Upper lobe of right lung (tissue), 1 donor: ENCODE data around the gene GPC1. TPM values are rescaled to one million over a fixed set of nuclear protein-coding genes. Genes with fewer than 3 reads are reported as not detected.

ENCODE experiments used
- ATAC-seq: fragments of 200-7000 bp; cut with Tn5 transposase; one replicate; pipeline ENCODE4 v1.9.1; 2020; ENCODE audit warnings: mild to moderate bottlenecking, moderate library complexity
- DNase-seq: peaks from one replicate; pipeline ENCODE4 v3.0.0-alpha.2; 2020
- H3K27ac ChIP-seq: fragments of 200-600 bp; one replicate; pipeline ENCODE4 v1.8.0; 2022
- H3K27me3 ChIP-seq: fragments of 200-600 bp; one replicate; pipeline ENCODE4 v1.8.0; 2022; ENCODE audit warnings: mild to moderate bottlenecking
- H3K36me3 ChIP-seq: fragments of 200-600 bp; one replicate; pipeline ENCODE4 v1.8.0; 2022
- H3K4me1 ChIP-seq: fragments of 200-600 bp; one replicate; pipeline ENCODE4 v1.8.0; 2022
- H3K4me3 ChIP-seq: fragments of 200-600 bp; one replicate; pipeline ENCODE4 v1.8.0; 2022; ENCODE audit warnings: mild to moderate bottlenecking
- H3K9me3 ChIP-seq: fragments of 200-600 bp; one replicate; pipeline ENCODE4 v1.8.0; 2022
- CTCF ChIP-seq: fragments of 200-600 bp; IDR thresholded peaks from one replicate; pipeline ENCODE4 v1.8.0; 2022; ENCODE audit warnings: antibody characterized with exemption
- intact Hi-C: fragments of 100-400 bp; cut with DNase I; formaldehyde crosslinking; loops from one replicate; pipeline ENCODE4 v1.11.0; 2022
- total RNA-seq: library from RNA; stranded (reverse); fragmentation: NEBNext Ultra II Directional; extraction: Animal tissue kit (Norgen Biotek cat#: 25700); gene quantifications from one replicate; pipeline ENCODE4 v1.2.1, GENCODE V29; 2021
- donor health status: DM: no; HTN: yes; CAD: no; lungs with severe emphysema.

GPC1 gene
- total RNA-seq, 1 donor from 2014 or later = 24.8 TPM

GRCh38 chr2:240467659-240468302 is 32.3 kb downstream of the GPC1 start:
- Histone ChIP-seq H3K4me1 (no peaks in the 10 kb centered on the region), H3K27me3 (no peaks in the 10 kb centered on the region), H3K9me3 (no peaks in the 10 kb centered on the region), H3K4me3 (no peak overlapping the region), H3K27ac (no peak overlapping the region), H3K36me3 (no peaks in the 10 kb centered on the region)
- ATAC-seq (no peak), DNase-seq (no peak)
- intact Hi-C loops = no loop called here
- no peak for TF ChIP-seq CTCF

- Histone ChIP-seq H3K9me3 (peaks cover 7% of the 10 kb centered on the region), H3K4me3 (no peak overlapping the region), H3K27ac (no peak overlapping the region), H3K4me1 (no peaks in the 10 kb centered on the region), H3K36me3 (no peaks in the 10 kb centered on the region), H3K27me3 (no peaks in the 10 kb centered on the region)
- no peak for TF ChIP-seq CTCF
- ATAC-seq = no peak
- intact Hi-C loops = no loop called here
- DNase-seq = no peak
Measured at GRCh38 chr2:240468303-240469238, 33.1 kb downstream of the GPC1 start.

GRCh38 chr2:240469239-240469636 is 33.8 kb downstream of the GPC1 start:
- DNase-seq = peak; percentile 48

GRCh38 chr2:240469740-240470139 is 34.3 kb downstream of the GPC1 start:
- Histone ChIP-seq H3K9me3 (peaks cover 15% of the 10 kb centered on the region), H3K27ac (no peak overlapping the region), H3K4me1 (no peaks in the 10 kb centered on the region), H3K36me3 (no peaks in the 10 kb centered on the region), H3K4me3 (no peak overlapping the region), H3K27me3 (no peaks in the 10 kb centered on the region)
- no peak for TF ChIP-seq CTCF
- ATAC-seq = no peak
- intact Hi-C loops = no loop called here
- no peak for DNase-seq

More at GRCh38 chr2:240469239-240469636, 33.8 kb downstream of the GPC1 start:
- peaks cover 13% of the 10 kb centered on the region for H3K9me3 ChIP-seq
- intact Hi-C loops = no loop called here
- no peaks in the 10 kb centered on the region for H3K36me3 ChIP-seq
- H3K4me1 ChIP-seq = no peaks in the 10 kb centered on the region
- no peak for ATAC-seq
- no peak overlapping the region for H3K27ac ChIP-seq
- TF ChIP-seq CTCF = no peak
- no peak overlapping the region for H3K4me3 ChIP-seq
- H3K27me3 ChIP-seq = no peaks in the 10 kb centered on the region

- no peaks in the 10 kb centered on the region for H3K36me3 ChIP-seq
- TF ChIP-seq CTCF = no peak
- no peaks in the 10 kb centered on the region for H3K4me1 ChIP-seq
- no peak overlapping the region for H3K4me3 ChIP-seq
- H3K27me3 ChIP-seq = no peaks in the 10 kb centered on the region
- intact Hi-C loops = no loop called here
- DNase-seq = no peak
- peaks cover 19% of the 10 kb centered on the region for H3K9me3 ChIP-seq
- ATAC-seq = peak; percentile 12
- no peak overlapping the region for H3K27ac ChIP-seq
Measured at GRCh38 chr2:240472078-240472790, 36.8 kb downstream of the GPC1 start.
